Measurements from ENCODE around the gene SF1.

Gene SF1

DNA sequence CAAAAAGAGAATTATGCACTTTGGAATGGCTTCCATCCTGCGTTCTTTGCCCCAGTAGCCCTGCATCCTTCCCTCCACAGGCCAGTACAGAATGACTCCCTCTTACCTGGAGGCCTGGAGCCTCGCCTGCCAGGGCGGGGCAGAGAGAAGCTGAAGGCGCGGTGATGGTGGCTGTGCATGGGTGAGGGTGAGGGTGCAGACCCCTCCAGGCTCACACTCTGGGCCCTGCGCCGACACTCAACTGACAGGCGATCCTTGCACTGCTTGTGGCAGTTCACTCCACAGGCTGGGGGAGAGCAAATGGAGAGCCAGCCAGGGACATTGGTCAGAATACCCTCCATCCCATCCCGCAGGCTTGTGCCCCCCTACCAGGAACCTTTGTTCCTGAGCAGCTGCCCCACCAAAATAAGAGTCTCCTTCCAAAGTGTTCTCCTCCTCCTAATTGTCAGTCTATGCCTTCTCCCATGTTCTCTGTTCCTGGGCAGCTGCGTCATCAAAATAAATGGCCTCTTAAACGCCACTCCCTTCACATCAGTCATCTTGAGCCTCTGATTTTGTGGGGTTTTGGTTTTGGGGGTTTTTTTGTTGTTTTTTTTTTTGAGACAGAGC is 49.5 kb downstream of the SF1 start:
- POLR2A ChIA-PET = no interaction called here
- TF ChIP-seq, protein P1, sequence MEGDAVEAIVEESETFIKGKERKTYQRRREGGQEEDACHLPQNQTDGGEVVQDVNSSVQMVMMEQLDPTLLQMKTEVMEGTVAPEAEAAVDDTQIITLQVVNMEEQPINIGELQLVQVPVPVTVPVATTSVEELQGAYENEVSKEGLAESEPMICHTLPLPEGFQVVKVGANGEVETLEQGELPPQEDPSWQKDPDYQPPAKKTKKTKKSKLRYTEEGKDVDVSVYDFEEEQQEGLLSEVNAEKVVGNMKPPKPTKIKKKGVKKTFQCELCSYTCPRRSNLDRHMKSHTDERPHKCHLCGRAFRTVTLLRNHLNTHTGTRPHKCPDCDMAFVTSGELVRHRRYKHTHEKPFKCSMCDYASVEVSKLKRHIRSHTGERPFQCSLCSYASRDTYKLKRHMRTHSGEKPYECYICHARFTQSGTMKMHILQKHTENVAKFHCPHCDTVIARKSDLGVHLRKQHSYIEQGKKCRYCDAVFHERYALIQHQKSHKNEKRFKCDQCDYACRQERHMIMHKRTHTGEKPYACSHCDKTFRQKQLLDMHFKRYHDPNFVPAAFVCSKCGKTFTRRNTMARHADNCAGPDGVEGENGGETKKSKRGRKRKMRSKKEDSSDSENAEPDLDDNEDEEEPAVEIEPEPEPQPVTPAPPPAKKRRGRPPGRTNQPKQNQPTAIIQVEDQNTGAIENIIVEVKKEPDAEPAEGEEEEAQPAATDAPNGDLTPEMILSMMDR (IDR thresholded peaks at IDR 0.05; ENCODE audit: insufficient read depth, low read length, missing control alignments) = no peak
- CTCF ChIA-PET = interaction anchor here (1.0 kb wide), 1 partner anchor 40 kb away, joined by 3 read pairs; no protein-coding TSS in a partner anchor
- no peak for DNase-seq (ENCODE audit: low read depth, low spot score)
- no peak overlapping the region for H3K4me3 ChIP-seq (ENCODE audit: low read depth, low read length)

DNA sequence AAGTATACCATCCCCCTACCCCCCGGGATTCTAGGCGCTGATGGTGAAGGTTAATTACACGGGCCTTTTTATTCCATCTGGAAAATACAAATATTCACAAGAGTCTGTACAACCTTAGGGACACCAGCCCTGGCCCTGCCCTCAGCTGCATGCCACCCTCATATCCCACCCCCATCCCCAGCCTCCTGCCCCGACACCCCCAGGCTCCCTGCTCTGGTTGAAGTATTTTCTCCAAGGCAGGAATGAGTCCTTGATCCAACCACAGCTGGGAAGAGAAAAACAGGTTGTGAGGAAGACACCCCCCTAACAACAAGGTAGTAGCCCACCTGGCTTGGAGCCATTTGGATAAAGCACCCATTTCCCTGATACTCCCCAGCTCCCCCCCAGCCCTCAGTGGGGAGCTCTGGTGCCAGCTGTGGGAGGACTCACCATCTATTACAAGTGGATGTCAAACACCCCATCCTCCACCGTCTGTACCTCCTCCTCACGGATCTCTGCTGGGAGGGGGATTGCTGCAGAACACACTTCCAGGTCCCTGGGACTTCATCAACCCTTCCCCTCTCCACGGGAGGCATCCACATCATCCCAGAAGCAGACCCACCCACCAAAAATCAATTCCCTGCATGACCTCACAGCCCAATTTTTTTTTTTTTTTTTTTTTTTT is 51.3 kb downstream of the SF1 start:
- H3K4me3 ChIP-seq (ENCODE audit: low read depth, low read length) = no peak overlapping the region
- POLR2A ChIA-PET = no interaction called here
- DNase-seq (ENCODE audit: low read depth, low spot score) = no peak
- TF ChIP-seq, protein P1 (IDR thresholded peaks at IDR 0.05; ENCODE audit: insufficient read depth, low read length, missing control alignments) = no peak
- CTCF ChIA-PET = interaction anchor here (0.6 to 4.8 kb wide), 7 partner anchors 8 to 278 kb away, joined by 3 to 19 read pairs (median 5); no protein-coding TSS in a partner anchor

DNA sequence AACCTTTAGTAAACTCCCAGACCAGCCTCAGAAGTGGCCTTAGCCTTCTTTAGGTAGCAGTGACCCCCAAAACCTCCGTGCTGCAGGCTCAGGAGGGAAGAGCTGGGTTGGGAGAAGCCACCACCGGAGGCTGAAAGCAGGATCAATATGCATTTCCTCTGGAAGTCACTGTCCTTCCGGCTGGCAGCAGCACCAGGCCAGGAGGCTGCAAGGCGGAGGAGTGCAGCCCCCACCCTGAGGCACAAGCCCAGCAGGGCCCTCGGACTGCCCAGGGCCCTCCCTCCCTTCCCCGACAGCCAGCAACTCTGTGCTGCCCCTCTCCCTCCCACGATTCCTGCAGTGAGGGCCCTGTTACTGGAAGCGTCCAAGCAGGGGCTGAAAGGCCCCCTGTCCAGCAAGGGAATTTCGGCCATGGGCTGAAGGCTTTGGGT is 52.1 kb downstream of the SF1 start:
- TF ChIP-seq, protein P1 (IDR thresholded peaks at IDR 0.05; ENCODE audit: insufficient read depth, low read length, missing control alignments) = no peak
- H3K4me3 ChIP-seq (ENCODE audit: low read depth, low read length) = no peak overlapping the region
- ChIA-PET CTCF (interaction anchor here (0.6 to 4.8 kb wide), 7 partner anchors 9 to 277 kb away, joined by 3 to 19 read pairs (median 5); no protein-coding TSS in a partner anchor), POLR2A (no interaction called here)
- no peak for DNase-seq (ENCODE audit: low read depth, low spot score)

DNA sequence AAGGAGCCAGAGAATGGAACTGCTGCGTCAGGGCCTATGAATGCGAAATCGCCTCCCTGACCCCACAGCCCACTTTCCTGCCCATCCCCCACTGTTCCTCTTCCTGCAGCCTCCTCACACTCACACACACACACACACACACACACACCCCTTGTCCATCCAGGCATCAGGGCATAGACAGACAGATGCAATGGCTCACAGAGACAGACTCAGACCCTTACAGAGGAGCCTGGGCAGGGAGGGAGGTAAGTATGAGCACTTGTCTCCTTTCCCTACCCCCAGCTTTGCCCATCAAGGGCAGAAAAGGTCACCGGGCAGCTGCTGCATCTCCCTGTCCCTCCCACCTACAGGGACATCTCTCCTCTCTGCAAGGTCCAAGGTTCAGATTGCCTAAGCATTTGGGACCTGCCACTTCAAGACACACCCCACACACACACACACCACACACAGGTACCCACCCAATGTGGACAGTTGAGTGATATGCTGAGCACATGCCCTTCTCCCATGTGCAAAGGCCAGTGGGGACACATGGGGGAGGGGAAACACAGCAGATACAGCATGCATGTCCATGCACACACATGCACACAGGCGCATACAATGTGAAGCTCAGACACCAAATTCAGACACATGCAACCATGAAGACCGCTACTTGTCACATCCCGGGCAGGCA is 53.3 kb downstream of the SF1 start:
- ChIA-PET POLR2A (no interaction called here), CTCF (interaction anchor here (1.4 to 4.8 kb wide), 6 partner anchors 8 to 36 kb away, joined by 4 to 19 read pairs (median 8); no protein-coding TSS in a partner anchor)
- TF ChIP-seq, protein P1 (IDR thresholded peaks at IDR 0.05; ENCODE audit: insufficient read depth, low read length, missing control alignments) = no peak
- no peak for DNase-seq (ENCODE audit: low read depth, low spot score)
- H3K4me3 ChIP-seq (ENCODE audit: low read depth, low read length) = no peak overlapping the region

DNA sequence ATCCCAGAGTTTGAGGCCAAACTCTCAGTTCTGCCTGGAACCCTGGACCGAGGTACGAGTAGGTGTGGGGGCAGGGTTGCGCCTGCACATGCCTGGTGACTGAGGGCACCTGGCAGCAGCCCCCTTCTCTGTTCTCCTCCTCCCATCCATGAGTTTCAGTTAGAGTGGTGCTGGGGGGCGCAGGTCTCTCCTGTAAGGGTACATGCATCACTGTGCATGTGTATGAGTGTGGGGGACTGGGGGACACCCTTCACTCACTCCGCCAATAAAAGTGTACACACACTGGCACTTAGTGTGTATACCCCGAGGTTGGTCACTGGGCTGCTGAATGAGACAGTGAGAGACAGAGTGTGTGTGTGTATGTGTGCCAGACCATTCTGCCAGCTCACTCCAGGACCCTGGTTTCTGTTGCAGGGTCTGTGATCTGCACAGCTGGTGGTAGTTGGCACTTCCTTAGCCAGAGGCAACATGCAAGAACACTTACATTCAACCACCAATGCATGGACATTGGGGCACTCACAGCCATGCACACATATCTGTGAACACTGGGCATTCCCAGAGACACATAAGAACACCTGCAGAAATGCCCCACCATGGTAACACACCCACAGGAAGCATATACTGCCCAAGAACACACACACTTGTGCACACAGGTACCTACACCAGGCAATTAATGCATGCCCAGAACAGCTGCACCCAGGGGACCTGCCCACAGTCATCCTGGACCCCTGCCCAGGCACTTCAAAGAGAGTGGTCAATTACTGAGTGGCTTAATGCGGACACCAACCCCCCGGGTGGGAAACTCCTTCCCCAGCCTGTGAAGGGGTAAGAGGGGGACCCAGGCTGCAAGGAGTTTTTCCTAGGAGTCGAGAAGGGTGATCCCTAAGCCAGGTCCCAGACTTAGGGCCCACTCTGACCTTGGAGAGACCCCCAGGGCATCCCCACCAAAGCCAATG is 54.2 kb downstream of the SF1 start:
- ChIA-PET POLR2A (no interaction called here), CTCF (interaction anchor here (1.4 to 4.8 kb wide), 4 partner anchors 9 to 36 kb away, joined by 4 to 19 read pairs (median 8); no protein-coding TSS in a partner anchor)
- no peak overlapping the region for H3K4me3 ChIP-seq (ENCODE audit: low read depth, low read length)

More for the DNA sequence above, 54.2 kb downstream of the SF1 start:
- DNase-seq (ENCODE audit: low read depth, low spot score) = no peak
- TF ChIP-seq, protein P1 (IDR thresholded peaks at IDR 0.05; ENCODE audit: insufficient read depth, low read length, missing control alignments) = no peak
